DOHH2 (cell line): ENCODE measurements around the gene EPB41L3.

ENCODE experiments used
- CTCF ChIP-seq: fragments of 200-600 bp; sonication (generic); IDR thresholded peaks from one replicate; pipeline ENCODE4 v1.5.1; 2014; ENCODE audit warnings: antibody characterized with exemption, mild to moderate bottlenecking, low read depth, low read length; ENCODE audit not compliant: poor library complexity, severe bottlenecking
- EZH2phosphoT487 ChIP-seq: fragments of 200-600 bp; sonication (generic); IDR thresholded peaks from 2 replicates; pipeline ENCODE4 v1.6.1; 2017; ENCODE audit warnings: borderline replicate concordance, mild to moderate bottlenecking, antibody characterized with exemption, low read length, moderate library complexity, mixed read lengths

DNA sequence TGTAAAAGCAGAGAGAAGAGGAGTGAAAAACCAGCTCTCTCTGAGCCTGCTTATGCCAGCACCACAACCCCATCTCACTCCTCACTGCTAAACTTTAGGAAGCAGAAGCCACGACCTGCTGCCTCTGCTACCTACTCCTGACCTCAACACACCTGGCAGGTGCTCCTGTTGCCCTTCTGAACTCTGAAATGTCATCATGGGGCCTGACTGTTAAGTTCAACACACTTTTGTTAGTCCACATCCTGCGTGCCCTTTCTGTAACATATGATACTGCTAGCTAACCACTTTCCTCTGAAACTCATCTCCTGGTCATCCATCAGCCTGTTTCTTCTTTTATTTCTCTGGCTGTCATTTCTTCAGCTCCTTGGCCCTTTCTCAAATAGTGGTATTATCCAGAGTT lies 118.1 kb downstream of the EPB41L3 start:
- no peak for TF ChIP-seq CTCF
- TF ChIP-seq EZH2phosphoT487, result no peak
